ENCODE results near the gene TRA2A. TPM values are rescaled to one million over a fixed set of nuclear protein-coding genes. Genes with fewer than 3 reads are reported as not detected.

Gene TRA2A
- total and polyA plus RNA-seq, 9 of the 15 experiments (the other 6 are each of a cell fraction or from before 2014, with no cell fraction given), result 22.7 to 210 (median 73.9) TPM

DNA sequence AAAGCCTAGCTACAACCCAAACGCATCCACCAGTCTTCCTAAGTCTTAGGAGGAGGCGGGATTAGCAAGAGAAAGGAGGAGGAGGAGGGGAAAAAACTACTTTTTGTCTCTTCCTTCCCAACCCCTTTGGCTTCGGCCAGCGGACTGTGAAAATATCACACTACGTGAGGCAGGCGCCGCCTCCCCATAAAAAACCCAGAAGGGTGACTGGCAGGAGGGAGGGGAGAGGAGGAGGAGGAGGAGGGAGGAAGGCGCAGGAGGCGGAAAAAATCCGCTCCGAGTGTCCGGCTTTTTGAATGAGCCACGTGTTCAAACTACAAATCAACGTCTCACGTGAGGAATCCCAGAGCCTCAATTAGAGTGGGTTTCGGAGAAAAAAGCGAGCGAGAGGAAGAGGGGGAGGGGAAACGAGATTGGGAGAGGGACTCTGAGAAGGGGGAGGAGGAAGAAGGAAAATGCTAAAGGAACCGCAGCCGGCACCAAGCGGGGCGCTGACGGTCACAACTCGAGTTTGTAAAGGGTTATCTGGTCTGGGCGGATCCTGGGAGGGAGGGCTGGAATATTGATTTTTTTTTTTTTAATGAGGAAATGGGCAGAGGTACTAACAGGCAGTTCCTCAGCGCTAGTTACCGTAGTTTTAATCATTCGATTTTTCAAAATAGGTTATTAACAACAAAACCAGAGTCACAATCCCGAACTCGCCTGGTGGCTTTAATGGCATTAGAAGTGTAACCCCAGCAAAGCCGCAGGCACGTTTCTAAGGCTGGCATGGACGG, 61.3 kb downstream of the TRA2A start, which contains the start of gene IGF2BP3 (continued):
- TF ChIP-seq ZBED1 (IDR thresholded peaks at IDR 0.05) (peak; percentile 52; the same call in 1 of the 2 replicates), HCFC1 (IDR thresholded peaks at IDR 0.05; ENCODE audit: low read depth, low read length) (0 out of 2 replicates have a peak, but pooled peaks have one; percentile 25), SETDB1 (IDR thresholded peaks at IDR 0.05; ENCODE audit: low read length) (no peak), ZNF253 (CRISPR knock-in tag; conservative IDR thresholded peaks at IDR 0.05) (no peak), ZNF41 (CRISPR knock-in tag; conservative IDR thresholded peaks at IDR 0.05) (no peak), TFAM (CRISPR knock-in tag; conservative IDR thresholded peaks at IDR 0.05) (no peak), ZNF124 (CRISPR knock-in tag; IDR thresholded peaks at IDR 0.05) (no peak), SP1 (CRISPR knock-in tag; IDR thresholded peaks at IDR 0.05) (peak; percentile 69), NFIC (IDR thresholded peaks at IDR 0.05) (0 out of 2 replicates have a peak, but pooled peaks have one; percentile 46), ZSCAN29 (IDR thresholded peaks at IDR 0.05) (peak; percentile 96), BCOR (IDR thresholded peaks at IDR 0.05) (peak; percentile 97), CBFB (CRISPR knock-in tag; IDR thresholded peaks at IDR 0.05) (no peak), SRSF1 (IDR thresholded peaks at IDR 0.05; ENCODE audit: low read depth, low read length) (no peak), NCOA6 (IDR thresholded peaks at IDR 0.05) (no peak)
- TF ChIP-seq, protein P1, sequence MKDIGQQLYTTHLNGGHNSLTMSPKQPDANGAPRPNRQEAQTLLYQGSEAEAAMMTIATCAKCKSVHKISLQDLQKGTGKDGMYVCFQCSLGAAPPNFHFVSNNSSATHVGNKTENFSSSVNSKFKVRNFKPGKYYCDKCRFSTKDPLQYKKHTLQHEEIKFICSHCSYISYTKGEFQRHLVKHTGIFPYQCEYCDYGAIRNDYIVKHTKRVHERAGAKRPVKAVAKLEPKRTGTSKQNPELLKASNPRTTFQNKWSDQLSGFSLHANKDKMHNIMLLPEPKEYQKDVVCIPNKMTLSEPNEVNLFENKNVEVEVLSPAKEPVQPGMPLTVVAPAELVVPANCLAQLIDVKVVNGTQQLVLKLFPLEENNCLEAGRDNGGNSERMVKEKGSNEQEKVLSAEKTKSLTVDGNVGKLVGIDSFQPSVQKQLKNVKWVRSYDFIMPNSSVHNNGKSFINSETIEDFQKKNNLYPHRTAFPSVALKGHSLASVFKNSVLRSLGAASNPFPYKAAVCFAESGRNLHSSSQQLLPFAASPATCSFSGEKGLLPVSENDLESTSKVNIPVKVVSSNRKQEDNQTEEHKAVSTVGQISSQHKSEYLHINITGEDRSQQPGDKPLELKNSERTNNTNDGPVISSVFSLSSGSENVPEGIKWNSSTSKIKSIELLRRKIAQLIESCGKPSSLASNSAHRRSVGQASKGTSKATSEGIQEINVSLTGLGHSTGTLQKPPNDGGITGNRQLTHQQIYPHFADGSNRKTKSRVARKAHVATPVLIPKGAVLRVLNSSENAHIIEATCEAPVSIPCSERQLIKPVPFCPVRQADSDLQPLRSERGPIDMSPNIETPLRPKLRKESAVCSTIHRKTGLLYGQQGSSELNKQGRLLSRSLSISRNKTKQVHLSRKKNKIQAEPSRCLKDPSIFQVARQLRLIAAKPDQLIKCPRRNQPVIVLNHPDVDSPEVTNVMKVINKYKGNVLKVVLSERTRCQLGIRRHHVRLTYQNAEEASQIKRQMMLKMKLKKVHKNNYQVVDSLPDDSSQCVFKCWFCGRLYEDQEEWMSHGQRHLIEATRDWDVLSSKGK (CRISPR knock-in tag; IDR thresholded peaks at IDR 0.05), result no peak
- TF ChIP-seq, protein P2, sequence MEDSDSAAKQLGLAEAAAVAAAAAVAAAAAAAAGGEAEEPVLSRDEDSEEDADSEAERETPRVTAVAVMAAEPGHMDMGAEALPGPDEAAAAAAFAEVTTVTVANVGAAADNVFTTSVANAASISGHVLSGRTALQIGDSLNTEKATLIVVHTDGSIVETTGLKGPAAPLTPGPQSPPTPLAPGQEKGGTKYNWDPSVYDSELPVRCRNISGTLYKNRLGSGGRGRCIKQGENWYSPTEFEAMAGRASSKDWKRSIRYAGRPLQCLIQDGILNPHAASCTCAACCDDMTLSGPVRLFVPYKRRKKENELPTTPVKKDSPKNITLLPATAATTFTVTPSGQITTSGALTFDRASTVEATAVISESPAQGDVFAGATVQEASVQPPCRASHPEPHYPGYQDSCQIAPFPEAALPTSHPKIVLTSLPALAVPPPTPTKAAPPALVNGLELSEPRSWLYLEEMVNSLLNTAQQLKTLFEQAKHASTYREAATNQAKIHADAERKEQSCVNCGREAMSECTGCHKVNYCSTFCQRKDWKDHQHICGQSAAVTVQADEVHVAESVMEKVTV (CRISPR knock-in tag; IDR thresholded peaks at IDR 0.05), result no peak
- TF ChIP-seq, protein P3, sequence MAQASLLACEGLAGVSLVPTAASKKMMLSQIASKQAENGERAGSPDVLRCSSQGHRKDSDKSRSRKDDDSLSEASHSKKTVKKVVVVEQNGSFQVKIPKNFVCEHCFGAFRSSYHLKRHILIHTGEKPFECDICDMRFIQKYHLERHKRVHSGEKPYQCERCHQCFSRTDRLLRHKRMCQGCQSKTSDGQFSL (CRISPR knock-in tag; IDR thresholded peaks at IDR 0.05), result 0 out of 2 replicates have a peak, but pooled peaks have one; percentile 40
- TF ChIP-seq, protein P3 (tag; IDR thresholded peaks at IDR 0.05), result peak in 1 of 2 experiments; percentile 23; a peak in 1 of 4 replicates
- TF ChIP-seq, protein P4, sequence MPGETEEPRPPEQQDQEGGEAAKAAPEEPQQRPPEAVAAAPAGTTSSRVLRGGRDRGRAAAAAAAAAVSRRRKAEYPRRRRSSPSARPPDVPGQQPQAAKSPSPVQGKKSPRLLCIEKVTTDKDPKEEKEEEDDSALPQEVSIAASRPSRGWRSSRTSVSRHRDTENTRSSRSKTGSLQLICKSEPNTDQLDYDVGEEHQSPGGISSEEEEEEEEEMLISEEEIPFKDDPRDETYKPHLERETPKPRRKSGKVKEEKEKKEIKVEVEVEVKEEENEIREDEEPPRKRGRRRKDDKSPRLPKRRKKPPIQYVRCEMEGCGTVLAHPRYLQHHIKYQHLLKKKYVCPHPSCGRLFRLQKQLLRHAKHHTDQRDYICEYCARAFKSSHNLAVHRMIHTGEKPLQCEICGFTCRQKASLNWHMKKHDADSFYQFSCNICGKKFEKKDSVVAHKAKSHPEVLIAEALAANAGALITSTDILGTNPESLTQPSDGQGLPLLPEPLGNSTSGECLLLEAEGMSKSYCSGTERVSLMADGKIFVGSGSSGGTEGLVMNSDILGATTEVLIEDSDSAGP (CRISPR knock-in tag; IDR thresholded peaks at IDR 0.05), result no peak
- TF ChIP-seq, protein P5, sequence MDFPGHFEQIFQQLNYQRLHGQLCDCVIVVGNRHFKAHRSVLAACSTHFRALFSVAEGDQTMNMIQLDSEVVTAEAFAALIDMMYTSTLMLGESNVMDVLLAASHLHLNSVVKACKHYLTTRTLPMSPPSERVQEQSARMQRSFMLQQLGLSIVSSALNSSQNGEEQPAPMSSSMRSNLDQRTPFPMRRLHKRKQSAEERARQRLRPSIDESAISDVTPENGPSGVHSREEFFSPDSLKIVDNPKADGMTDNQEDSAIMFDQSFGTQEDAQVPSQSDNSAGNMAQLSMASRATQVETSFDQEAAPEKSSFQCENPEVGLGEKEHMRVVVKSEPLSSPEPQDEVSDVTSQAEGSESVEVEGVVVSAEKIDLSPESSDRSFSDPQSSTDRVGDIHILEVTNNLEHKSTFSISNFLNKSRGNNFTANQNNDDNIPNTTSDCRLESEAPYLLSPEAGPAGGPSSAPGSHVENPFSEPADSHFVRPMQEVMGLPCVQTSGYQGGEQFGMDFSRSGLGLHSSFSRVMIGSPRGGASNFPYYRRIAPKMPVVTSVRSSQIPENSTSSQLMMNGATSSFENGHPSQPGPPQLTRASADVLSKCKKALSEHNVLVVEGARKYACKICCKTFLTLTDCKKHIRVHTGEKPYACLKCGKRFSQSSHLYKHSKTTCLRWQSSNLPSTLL (IDR thresholded peaks at IDR 0.05), result peak; percentile 82

All from K562 (cell line).